H9 (cell line): ENCODE measurements around the gene WDR88. TPM values are rescaled to one million over a fixed set of nuclear protein-coding genes. Genes with fewer than 3 reads are reported as not detected.
A peak's percentile ranks its signal among the peaks of the same experiment; 100 is the strongest.

ENCODE experiments used
- DNase-seq: peaks from one replicate; pipeline ENCODE4 v3.0.0-alpha.2; 2017
- H2AFZ ChIP-seq: one replicate; pipeline ENCODE4 v1.6.1; 2013; ENCODE audit warnings: mild to moderate bottlenecking, low read length, control low read depth, moderate library complexity
- H2AK5ac ChIP-seq: 2 replicates; pipeline ENCODE4 v1.6.1; 2013; ENCODE audit warnings: low read length, control low read depth, mixed read lengths; ENCODE audit not compliant: insufficient read length
- H2BK120ac ChIP-seq: one replicate; pipeline ENCODE4 v1.6.1; 2013; ENCODE audit warnings: low read depth, mild to moderate bottlenecking, low read length, control low read depth, inconsistent platforms; ENCODE audit not compliant: poor library complexity, severe bottlenecking
- H2BK12ac ChIP-seq: 2 replicates; pipeline ENCODE4 v1.6.1; 2013; ENCODE audit warnings: low read length, control low read depth, mixed read lengths, low read depth; ENCODE audit not compliant: insufficient read length
- H2BK15ac ChIP-seq: 2 replicates; pipeline ENCODE4 v1.6.1; 2013; ENCODE audit warnings: low read depth, low read length, control low read depth
- H2BK20ac ChIP-seq: one replicate; pipeline ENCODE4 v1.6.1; 2013; ENCODE audit warnings: low read depth, mild to moderate bottlenecking, low read length, control low read depth, inconsistent platforms; ENCODE audit not compliant: poor library complexity, severe bottlenecking
- H2BK5ac ChIP-seq: 2 replicates; pipeline ENCODE4 v1.6.1; 2013; ENCODE audit warnings: low read length, control low read depth, mixed read lengths; ENCODE audit not compliant: insufficient read length
- H3K14ac ChIP-seq: 2 replicates; pipeline ENCODE4 v1.6.1; 2013; ENCODE audit warnings: low read length, control low read depth; ENCODE audit not compliant: insufficient read depth
- H3K18ac ChIP-seq: 2 replicates; pipeline ENCODE4 v1.6.1; 2013; ENCODE audit warnings: low read depth, mild to moderate bottlenecking, mixed read lengths, low read length, control low read depth; ENCODE audit not compliant: insufficient read length
- H3K23ac ChIP-seq: 2 replicates; pipeline ENCODE4 v1.6.1; 2013; ENCODE audit warnings: low read length, control low read depth, mixed read lengths, low read depth; ENCODE audit not compliant: insufficient read length
- H3K23me2 ChIP-seq: 2 replicates; pipeline ENCODE4 v1.6.1; 2013; ENCODE audit warnings: low read depth, mild to moderate bottlenecking, mixed read lengths, low read length, control low read depth; ENCODE audit not compliant: insufficient read length, poor library complexity, severe bottlenecking
- H3K27ac ChIP-seq: 2 replicates; pipeline ENCODE4 v1.5.1; 2013; ENCODE audit warnings: low read length, control low read depth, mixed read lengths, low read depth; ENCODE audit not compliant: insufficient read length
- H3K27me3 ChIP-seq: 2 replicates; pipeline ENCODE4 v1.6.1; 2013; ENCODE audit warnings: low read length, control low read depth, inconsistent platforms; ENCODE audit not compliant: insufficient read depth
- H3K4ac ChIP-seq: 2 replicates; pipeline ENCODE4 v1.6.1; 2013; ENCODE audit warnings: low read depth, mild to moderate bottlenecking, control low read depth, inconsistent platforms, low read length, moderate library complexity
- H3K4me1 ChIP-seq: 2 replicates; pipeline ENCODE4 v1.6.1; 2013; ENCODE audit warnings: low read length, control low read depth, inconsistent platforms; ENCODE audit not compliant: insufficient read depth
- H3K4me2 ChIP-seq: 2 replicates; pipeline ENCODE4 v1.6.1; 2013; ENCODE audit warnings: low read length, control low read depth, mixed read lengths; ENCODE audit not compliant: insufficient read length, insufficient read depth
- H3K56ac ChIP-seq: 2 replicates; pipeline ENCODE4 v1.6.1; 2013; ENCODE audit warnings: low read depth, mild to moderate bottlenecking, mixed read lengths, low read length, control low read depth; ENCODE audit not compliant: insufficient read length
- H3K79me1 ChIP-seq: 2 replicates; pipeline ENCODE4 v1.6.1; 2013; ENCODE audit warnings: low read depth, mild to moderate bottlenecking, moderate library complexity, low read length, control low read depth, inconsistent platforms; ENCODE audit not compliant: insufficient read depth, poor library complexity, severe bottlenecking
- H3K79me2 ChIP-seq: 2 replicates; pipeline ENCODE4 v1.6.1; 2013; ENCODE audit warnings: low read length, control low read depth, inconsistent platforms; ENCODE audit not compliant: insufficient read depth
- H3K9ac ChIP-seq: 2 replicates; pipeline ENCODE4 v1.6.1; 2013; ENCODE audit warnings: low read length, control low read depth, mixed read lengths; ENCODE audit not compliant: insufficient read length; ENCODE audit errors: extremely low read depth
- H3K9me3 ChIP-seq: one replicate; pipeline ENCODE4 v1.6.1; 2013; ENCODE audit warnings: low read depth, low read length, inconsistent platforms; ENCODE audit not compliant: control insufficient read depth
- H3T11ph ChIP-seq: one replicate; pipeline ENCODE4 v1.6.1; 2013; ENCODE audit warnings: mild to moderate bottlenecking, low read length, control low read depth, inconsistent platforms
- H4K20me1 ChIP-seq: one replicate; pipeline ENCODE4 v1.6.1; 2013; ENCODE audit not compliant: control insufficient read depth, insufficient read length, insufficient read depth
- H4K5ac ChIP-seq: 2 replicates; pipeline ENCODE4 v1.6.1; 2013; ENCODE audit warnings: low read depth, mild to moderate bottlenecking, mixed read lengths, low read length, control low read depth; ENCODE audit not compliant: insufficient read length
- H4K8ac ChIP-seq: replicated peaks from 2 replicates; pipeline ENCODE4 v1.6.1; 2013; ENCODE audit warnings: low read length, control low read depth, mixed read lengths, low read depth; ENCODE audit not compliant: insufficient read length
- H4K91ac ChIP-seq: 2 replicates; pipeline ENCODE4 v1.6.1; 2013; ENCODE audit warnings: low read depth, mild to moderate bottlenecking, moderate library complexity, mixed read lengths, low read length, control low read depth; ENCODE audit not compliant: insufficient read length
- H3K27ac Mint-ChIP-seq, 3 experiments: 2 replicates in 2 of 3; 3 replicates in 1 of 3; pipeline ENCODE4 v1.8.0; 2020 to 2021; ENCODE audit warnings: mixed read lengths in 3 of 3, mild to moderate bottlenecking in 1 of 3, moderate library complexity in 1 of 3
- H3K27me3 Mint-ChIP-seq: 2 replicates; pipeline ENCODE4 v1.8.0; 2021; ENCODE audit warnings: low read depth, mild to moderate bottlenecking, moderate library complexity, mixed read lengths
- H3K36me3 Mint-ChIP-seq, 3 experiments: 2 replicates in 2 of 3; 3 replicates in 1 of 3; pipeline ENCODE4 v1.8.0; 2020 to 2021; ENCODE audit warnings: low read depth in 3 of 3, mixed read lengths in 3 of 3; ENCODE audit not compliant: insufficient read depth in 1 of 3
- H3K4me1 Mint-ChIP-seq, 2 experiments: 2 replicates each; pipeline ENCODE4 v1.8.0; 2020; ENCODE audit warnings: mixed read lengths in 2 of 2
- H3K4me3 Mint-ChIP-seq, 2 experiments: 2 replicates in 1 of 2; 3 replicates in 1 of 2; pipeline ENCODE4 v1.8.0; 2020 to 2021; ENCODE audit warnings: mild to moderate bottlenecking in 2 of 2, mixed read lengths in 2 of 2, moderate library complexity in 1 of 2
- H3K9me3 Mint-ChIP-seq, 2 experiments: 2 replicates in 1 of 2; 3 replicates in 1 of 2; pipeline ENCODE4 v1.8.0; 2020; ENCODE audit warnings: mild to moderate bottlenecking in 2 of 2, mixed read lengths in 2 of 2, moderate library complexity in 1 of 2
- WGBS: extraction: QIAGEN DNeasy Blood & Tissue Kit; methylation state at CpG from one replicate; pipeline ENCODE4 v1.1.7; 2013; ENCODE audit warnings: missing lambda C conversion rate, low lambda C conversion rate, mixed read lengths; ENCODE audit not compliant: insufficient read length; ENCODE audit errors: extremely low coverage; 5-methylcytosine and 5-hydroxymethylcytosine counted together
- total RNA-seq: library from RNA; stranded (reverse); gene quantifications from 2 replicates; pipeline ENCODE4 v1.2.1, GENCODE V29; 2021
- TF ChIP-seq, protein P1 (sequence below): fragments of 200-600 bp; sonication (generic); conservative IDR thresholded peaks from 3 replicates; pipeline ENCODE4 v1.8.0; 2021; ENCODE audit warnings: antibody characterized with exemption, mild to moderate bottlenecking

The WDR88 gene
- total RNA-seq, 1 experiment from 2014 or later, result not detected

DNA sequence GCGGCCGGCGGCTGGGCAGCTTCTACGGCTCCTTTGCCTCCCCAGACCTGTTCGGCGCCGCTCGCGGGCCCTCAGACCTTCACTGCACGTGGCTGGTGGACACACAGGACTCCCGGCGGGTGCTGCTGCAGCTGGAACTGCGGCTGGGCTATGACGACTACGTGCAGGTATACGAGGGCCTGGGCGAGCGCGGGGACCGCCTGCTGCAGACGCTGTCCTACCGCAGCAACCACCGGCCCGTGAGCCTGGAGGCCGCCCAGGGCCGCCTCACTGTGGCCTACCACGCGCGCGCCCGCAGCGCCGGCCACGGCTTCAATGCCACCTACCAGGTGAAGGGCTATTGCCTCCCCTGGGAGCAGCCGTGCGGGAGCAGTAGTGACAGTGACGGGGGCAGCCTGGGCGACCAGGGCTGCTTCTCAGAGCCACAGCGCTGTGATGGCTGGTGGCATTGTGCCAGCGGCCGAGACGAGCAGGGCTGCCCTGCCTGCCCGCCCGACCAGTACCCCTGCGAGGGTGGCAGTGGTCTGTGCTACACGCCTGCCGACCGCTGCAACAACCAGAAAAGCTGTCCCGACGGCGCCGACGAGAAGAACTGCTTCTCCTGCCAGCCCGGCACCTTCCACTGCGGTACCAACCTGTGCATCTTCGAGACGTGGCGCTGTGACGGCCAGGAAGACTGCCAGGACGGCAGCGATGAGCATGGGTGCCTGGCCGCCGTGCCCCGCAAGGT, 73.8 kb downstream of the WDR88 start:
- no peak overlapping the region for H3K4me3 Mint-ChIP-seq
- no CpG with 5 or more reads among the region's 64 CpGs for WGBS
- Histone ChIP-seq H4K5ac (no peak overlapping the region), H2BK15ac (no peak overlapping the region), H2BK20ac (no peak overlapping the region), H3K9me3 (no peaks in the 10 kb centered on the region), H4K20me1 (no peaks in the 10 kb centered on the region), H3K79me1 (no peaks in the 10 kb centered on the region), H4K91ac (no peak overlapping the region), H2AK5ac (no peak overlapping the region), H3K9ac (no peak overlapping the region), H3K56ac (no peak overlapping the region), H2BK5ac (no peak overlapping the region), H3T11ph (no peak overlapping the region), H3K18ac (no peak overlapping the region), H3K79me2 (no peaks in the 10 kb centered on the region), H4K8ac (no peak overlapping the region), H3K23me2 (no peaks in the 10 kb centered on the region), H3K14ac (no peak overlapping the region; the same call in 1 of the 2 replicates), H3K23ac (no peak overlapping the region), H3K4ac (no peak overlapping the region), H3K27ac (no peak overlapping the region), H3K4me2 (no peak overlapping the region), H3K27me3 (no peaks in the 10 kb centered on the region), H3K4me1 (no peaks in the 10 kb centered on the region), H2BK12ac (no peak overlapping the region), H2BK120ac (no peak overlapping the region), H2AFZ (no peak overlapping the region)
- no peak for DNase-seq
- no peaks in the 10 kb centered on the region; the same call in 1 of the 2 replicates for H3K27me3 Mint-ChIP-seq
- no peaks in the 10 kb centered on the region for H3K4me1 Mint-ChIP-seq
- H3K9me3 Mint-ChIP-seq, result no peaks in the 10 kb centered on the region
- H3K36me3 Mint-ChIP-seq, result peaks cover 0 to 10% (median 8%) of the 10 kb centered on the region in 3 experiments; a peak in 6 of 7 replicates
- TF ChIP-seq, protein P1, sequence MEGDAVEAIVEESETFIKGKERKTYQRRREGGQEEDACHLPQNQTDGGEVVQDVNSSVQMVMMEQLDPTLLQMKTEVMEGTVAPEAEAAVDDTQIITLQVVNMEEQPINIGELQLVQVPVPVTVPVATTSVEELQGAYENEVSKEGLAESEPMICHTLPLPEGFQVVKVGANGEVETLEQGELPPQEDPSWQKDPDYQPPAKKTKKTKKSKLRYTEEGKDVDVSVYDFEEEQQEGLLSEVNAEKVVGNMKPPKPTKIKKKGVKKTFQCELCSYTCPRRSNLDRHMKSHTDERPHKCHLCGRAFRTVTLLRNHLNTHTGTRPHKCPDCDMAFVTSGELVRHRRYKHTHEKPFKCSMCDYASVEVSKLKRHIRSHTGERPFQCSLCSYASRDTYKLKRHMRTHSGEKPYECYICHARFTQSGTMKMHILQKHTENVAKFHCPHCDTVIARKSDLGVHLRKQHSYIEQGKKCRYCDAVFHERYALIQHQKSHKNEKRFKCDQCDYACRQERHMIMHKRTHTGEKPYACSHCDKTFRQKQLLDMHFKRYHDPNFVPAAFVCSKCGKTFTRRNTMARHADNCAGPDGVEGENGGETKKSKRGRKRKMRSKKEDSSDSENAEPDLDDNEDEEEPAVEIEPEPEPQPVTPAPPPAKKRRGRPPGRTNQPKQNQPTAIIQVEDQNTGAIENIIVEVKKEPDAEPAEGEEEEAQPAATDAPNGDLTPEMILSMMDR, result no peak
- peak overlapping the region in 1 of 3 experiments; percentile 55; a peak in 1 of 7 replicates for H3K27ac Mint-ChIP-seq
